ENCODE measurements around the gene TGFB1I1. TPM values are rescaled to one million over a fixed set of nuclear protein-coding genes. Genes with fewer than 3 reads are reported as not detected.
A peak's percentile ranks its signal among the peaks of the same experiment; 100 is the strongest.

TGFB1I1 gene
- total and polyA plus RNA-seq, 2 of the 13 experiments (the other 11 are each of a cell fraction or from before 2014, with no cell fraction given), result 0.80 to 2.9 TPM

- no peak for TF ChIP-seq ZNF17 (CRISPR knock-in tag; IDR thresholded peaks at IDR 0.05)
- TF ChIP-seq PCBP1 (IDR thresholded peaks at IDR 0.05; ENCODE audit: borderline replicate concordance, low read depth, low read length), result no peak
- TF ChIP-seq FOXP4 (CRISPR knock-in tag; IDR thresholded peaks at IDR 0.05), result no peak
- TF ChIP-seq ZMYM3 (CRISPR knock-in tag; IDR thresholded peaks at IDR 0.05), result no peak
- TF ChIP-seq GABPA (IDR thresholded peaks at IDR 0.05; ENCODE audit: low read depth, low read length), result no peak
- no peak for TF ChIP-seq GABPA (CRISPR knock-in tag; IDR thresholded peaks at IDR 0.05; ENCODE audit: low read depth)
- TF ChIP-seq, protein P1, sequence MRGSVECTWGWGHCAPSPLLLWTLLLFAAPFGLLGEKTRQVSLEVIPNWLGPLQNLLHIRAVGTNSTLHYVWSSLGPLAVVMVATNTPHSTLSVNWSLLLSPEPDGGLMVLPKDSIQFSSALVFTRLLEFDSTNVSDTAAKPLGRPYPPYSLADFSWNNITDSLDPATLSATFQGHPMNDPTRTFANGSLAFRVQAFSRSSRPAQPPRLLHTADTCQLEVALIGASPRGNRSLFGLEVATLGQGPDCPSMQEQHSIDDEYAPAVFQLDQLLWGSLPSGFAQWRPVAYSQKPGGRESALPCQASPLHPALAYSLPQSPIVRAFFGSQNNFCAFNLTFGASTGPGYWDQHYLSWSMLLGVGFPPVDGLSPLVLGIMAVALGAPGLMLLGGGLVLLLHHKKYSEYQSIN (CRISPR knock-in tag; IDR thresholded peaks at IDR 0.05; ENCODE audit: borderline replicate concordance), result no peak
- TF ChIP-seq NFRKB (IDR thresholded peaks at IDR 0.05), result no peak
- no peak for TF ChIP-seq HNRNPH1 (optimal IDR thresholded peaks at IDR 0.05; ENCODE audit: low read depth, low read length)
- TF ChIP-seq ZNF878 (CRISPR knock-in tag; IDR thresholded peaks at IDR 0.05), result no peak
- TF ChIP-seq PATZ1 (CRISPR knock-in tag; IDR thresholded peaks at IDR 0.05), result no peak
- TF ChIP-seq PRDM10 (CRISPR knock-in tag; IDR thresholded peaks at IDR 0.05; ENCODE audit: low read depth), result no peak
- TF ChIP-seq ZNF644 (CRISPR knock-in tag; IDR thresholded peaks at IDR 0.05; ENCODE audit: low read depth), result no peak
- TF ChIP-seq KLF9 (CRISPR knock-in tag; IDR thresholded peaks at IDR 0.05; ENCODE audit: low read depth), result 0 out of 2 replicates have a peak, but pooled peaks have one; percentile 1
- TF ChIP-seq, protein P2, sequence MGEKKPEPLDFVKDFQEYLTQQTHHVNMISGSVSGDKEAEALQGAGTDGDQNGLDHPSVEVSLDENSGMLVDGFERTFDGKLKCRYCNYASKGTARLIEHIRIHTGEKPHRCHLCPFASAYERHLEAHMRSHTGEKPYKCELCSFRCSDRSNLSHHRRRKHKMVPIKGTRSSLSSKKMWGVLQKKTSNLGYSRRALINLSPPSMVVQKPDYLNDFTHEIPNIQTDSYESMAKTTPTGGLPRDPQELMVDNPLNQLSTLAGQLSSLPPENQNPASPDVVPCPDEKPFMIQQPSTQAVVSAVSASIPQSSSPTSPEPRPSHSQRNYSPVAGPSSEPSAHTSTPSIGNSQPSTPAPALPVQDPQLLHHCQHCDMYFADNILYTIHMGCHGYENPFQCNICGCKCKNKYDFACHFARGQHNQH (CRISPR knock-in tag; IDR thresholded peaks at IDR 0.05), result no peak
- TF ChIP-seq ZIK1 (CRISPR knock-in tag; IDR thresholded peaks at IDR 0.05; ENCODE audit: borderline replicate concordance, low read depth), result no peak
- TF ChIP-seq LBX2 (CRISPR knock-in tag; IDR thresholded peaks at IDR 0.05; ENCODE audit: borderline replicate concordance), result peak; percentile 88
- TF ChIP-seq HMGA1 (CRISPR knock-in tag; conservative IDR thresholded peaks at IDR 0.05), result no peak
- TF ChIP-seq SRY (CRISPR knock-in tag; IDR thresholded peaks at IDR 0.05), result 0 out of 2 replicates have a peak, but pooled peaks have one; percentile 7
- TF ChIP-seq GTF3A (CRISPR knock-in tag; conservative IDR thresholded peaks at IDR 0.05), result no peak
- TF ChIP-seq ZNF773 (CRISPR knock-in tag; IDR thresholded peaks at IDR 0.05; ENCODE audit: borderline replicate concordance), result no peak
Measured at GRCh38 chr16:31507617-31507928, 35.6 kb downstream of the TGFB1I1 start (continued).
